Measurements from ENCODE around the gene UBXN7.
A peak's percentile ranks its signal among the peaks of the same experiment; 100 is the strongest.
"Not testable (repeated sequence)": the region's sequence is repeated elsewhere in the genome, so short reads cannot be mapped to it uniquely, and the experiment has no call there.

Gene UBXN7

GRCh38 chr3:196316799-196317686 is 115.2 kb downstream of the UBXN7 start:
- Histone ChIP-seq H3K27ac (ENCODE audit: extremely low read depth, low read depth, low read length) (peak overlapping the region; percentile 80), H3K4me3 (ENCODE audit: low read depth, low read length) (peak overlapping the region; percentile 96)
- not testable (repeated sequence) for H3K4me1 ChIP-seq (ENCODE audit: control insufficient read depth, insufficient read depth, low read length); H3K9me3 ChIP-seq (ENCODE audit: control insufficient read depth, insufficient read depth, low read depth, low read length); H3K36me3 ChIP-seq (ENCODE audit: control insufficient read depth in 2 of 2, insufficient read depth in 1 of 2, low read length in 2 of 2)
- ChIA-PET CTCF (interaction anchor here (0.6 to 0.7 kb wide), 3 partner anchors 10 to 369 kb away, joined by 3 to 4 read pairs (median 3); no protein-coding TSS in a partner anchor), POLR2A (interaction anchor here (0.8 to 1.2 kb wide), 4 partner anchors 10 to 116 kb away, joined by 3 to 5 read pairs (median 4); partner anchors contain the start of genes PCYT1A and UBXN7)
- TF ChIP-seq ZSCAN4 (tag by site-specific recombination; IDR thresholded peaks at IDR 0.05): peak; percentile 95

DNA sequence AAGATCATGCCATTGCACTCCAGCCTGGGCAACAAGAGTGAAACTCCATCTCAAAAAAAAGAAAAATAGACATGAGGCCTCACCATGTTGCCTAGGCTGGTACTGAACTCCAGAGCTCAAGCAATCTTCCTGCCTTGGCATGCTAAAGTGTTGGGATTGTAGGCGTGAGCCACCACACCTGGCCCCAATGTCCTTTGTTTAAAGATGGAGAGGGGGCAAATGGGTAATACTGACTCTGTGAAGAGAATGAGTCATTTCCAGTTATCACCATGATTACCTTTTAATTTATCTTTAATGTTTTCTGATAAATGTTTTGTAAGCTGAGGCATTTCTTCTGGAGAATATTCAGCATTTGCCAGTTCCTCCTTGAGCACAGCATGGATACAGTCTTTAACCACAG is 116.4 kb downstream of the UBXN7 start:
- Histone ChIP-seq H3K4me3 (ENCODE audit: low read depth, low read length) (no peak overlapping the region), H3K27ac (ENCODE audit: extremely low read depth, low read depth, low read length) (no peak overlapping the region), H3K4me1 (ENCODE audit: control insufficient read depth, insufficient read depth, low read length) (no peaks in the 10 kb centered on the region), H3K9me3 (ENCODE audit: control insufficient read depth, insufficient read depth, low read depth, low read length) (no peaks in the 10 kb centered on the region), H3K36me3 (ENCODE audit: control insufficient read depth in 2 of 2, insufficient read depth in 1 of 2, low read length in 2 of 2) (peaks cover 0 to 8% of the 10 kb centered on the region in 2 experiments; a peak in 2 of 3 replicates)
- TF ChIP-seq KLF1 (tag by site-specific recombination; IDR thresholded peaks at IDR 0.05): no peak
- TF ChIP-seq, protein P1, sequence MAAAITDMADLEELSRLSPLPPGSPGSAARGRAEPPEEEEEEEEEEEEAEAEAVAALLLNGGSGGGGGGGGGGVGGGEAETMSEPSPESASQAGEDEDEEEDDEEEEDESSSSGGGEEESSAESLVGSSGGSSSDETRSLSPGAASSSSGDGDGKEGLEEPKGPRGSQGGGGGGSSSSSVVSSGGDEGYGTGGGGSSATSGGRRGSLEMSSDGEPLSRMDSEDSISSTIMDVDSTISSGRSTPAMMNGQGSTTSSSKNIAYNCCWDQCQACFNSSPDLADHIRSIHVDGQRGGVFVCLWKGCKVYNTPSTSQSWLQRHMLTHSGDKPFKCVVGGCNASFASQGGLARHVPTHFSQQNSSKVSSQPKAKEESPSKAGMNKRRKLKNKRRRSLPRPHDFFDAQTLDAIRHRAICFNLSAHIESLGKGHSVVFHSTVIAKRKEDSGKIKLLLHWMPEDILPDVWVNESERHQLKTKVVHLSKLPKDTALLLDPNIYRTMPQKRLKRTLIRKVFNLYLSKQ (tag by site-specific recombination; IDR thresholded peaks at IDR 0.05; ENCODE audit: borderline replicate concordance): no peak
- TF ChIP-seq ZNF19 (tag by site-specific recombination; IDR thresholded peaks at IDR 0.05; ENCODE audit: low read depth): no peak
- TF ChIP-seq BCL11A (tag by site-specific recombination; IDR thresholded peaks at IDR 0.05; ENCODE audit: low read depth): no peak
- no peak for TF ChIP-seq ZFP3 (tag by site-specific recombination; IDR thresholded peaks at IDR 0.05; ENCODE audit: low read depth)
- no peak for TF ChIP-seq ZNF169 (tag by site-specific recombination; IDR thresholded peaks at IDR 0.05)
- no peak for TF ChIP-seq ZBTB17 (tag by site-specific recombination; IDR thresholded peaks at IDR 0.05)
- CTCF ChIA-PET: no interaction called here
- POLR2A ChIA-PET: no interaction called here

GRCh38 chr3:196314597-196314996 is 117.6 kb downstream of the UBXN7 start:
- no peaks in the 10 kb centered on the region for H3K4me1 ChIP-seq (ENCODE audit: control insufficient read depth, insufficient read depth, low read length)
- no peak overlapping the region for H3K27ac ChIP-seq (ENCODE audit: extremely low read depth, low read depth, low read length)
- peaks cover 0 to 8% of the 10 kb centered on the region in 2 experiments; a peak in 2 of 3 replicates for H3K36me3 ChIP-seq (ENCODE audit: control insufficient read depth in 2 of 2, insufficient read depth in 1 of 2, low read length in 2 of 2)
- CTCF ChIA-PET: no interaction called here
- no peak overlapping the region for H3K4me3 ChIP-seq (ENCODE audit: low read depth, low read length)
- TF ChIP-seq ZNF610 (tag by site-specific recombination; IDR thresholded peaks at IDR 0.05; ENCODE audit: borderline replicate concordance) (no peak), ZNF654 (tag by site-specific recombination; IDR thresholded peaks at IDR 0.05; ENCODE audit: low read depth) (no peak), SP7 (tag by site-specific recombination; IDR thresholded peaks at IDR 0.05) (no peak), ZNF184 (tag by site-specific recombination; IDR thresholded peaks at IDR 0.05) (no peak), WT1 (tag by site-specific recombination; IDR thresholded peaks at IDR 0.05) (no peak), ZNF121 (tag by site-specific recombination; IDR thresholded peaks at IDR 0.05) (peak; percentile 75), ZNF629 (tag by site-specific recombination; IDR thresholded peaks at IDR 0.05) (no peak), MZF1 (tag by site-specific recombination; IDR thresholded peaks at IDR 0.05; ENCODE audit: borderline replicate concordance) (no peak), ZNF366 (tag by site-specific recombination; conservative IDR thresholded peaks at IDR 0.05) (no peak)
- TF ChIP-seq, protein P2, sequence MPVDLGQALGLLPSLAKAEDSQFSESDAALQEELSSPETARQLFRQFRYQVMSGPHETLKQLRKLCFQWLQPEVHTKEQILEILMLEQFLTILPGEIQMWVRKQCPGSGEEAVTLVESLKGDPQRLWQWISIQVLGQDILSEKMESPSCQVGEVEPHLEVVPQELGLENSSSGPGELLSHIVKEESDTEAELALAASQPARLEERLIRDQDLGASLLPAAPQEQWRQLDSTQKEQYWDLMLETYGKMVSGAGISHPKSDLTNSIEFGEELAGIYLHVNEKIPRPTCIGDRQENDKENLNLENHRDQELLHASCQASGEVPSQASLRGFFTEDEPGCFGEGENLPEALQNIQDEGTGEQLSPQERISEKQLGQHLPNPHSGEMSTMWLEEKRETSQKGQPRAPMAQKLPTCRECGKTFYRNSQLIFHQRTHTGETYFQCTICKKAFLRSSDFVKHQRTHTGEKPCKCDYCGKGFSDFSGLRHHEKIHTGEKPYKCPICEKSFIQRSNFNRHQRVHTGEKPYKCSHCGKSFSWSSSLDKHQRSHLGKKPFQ (tag by site-specific recombination; IDR thresholded peaks at IDR 0.05): peak; percentile 41; the same call in 1 of the 2 replicates
- POLR2A ChIA-PET: interaction anchor here (0.6 kb wide), 1 partner anchor 34 kb away, joined by 3 read pairs; no protein-coding TSS in a partner anchor
- H3K9me3 ChIP-seq (ENCODE audit: control insufficient read depth, insufficient read depth, low read depth, low read length): no peaks in the 10 kb centered on the region

DNA sequence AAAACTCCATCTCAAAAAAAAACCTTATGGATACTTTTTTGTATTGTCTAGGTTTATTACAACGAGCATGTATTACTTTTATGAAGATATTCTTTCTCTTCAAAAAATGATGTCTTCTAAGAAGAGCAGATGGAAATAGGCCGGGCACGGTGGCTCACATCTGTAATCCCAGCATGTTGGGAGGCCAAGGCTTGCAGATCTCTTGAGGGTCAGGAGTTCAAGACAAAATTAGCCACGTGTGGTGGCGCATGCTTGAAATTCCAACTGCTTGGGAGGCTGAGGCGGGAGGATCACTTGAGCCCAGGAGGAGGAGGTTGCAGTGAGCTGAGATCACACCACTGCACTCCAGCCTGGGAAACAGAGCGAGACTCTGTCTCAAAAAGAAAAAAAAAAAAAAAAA is 118.1 kb downstream of the UBXN7 start:
- CTCF ChIA-PET: not testable (repeated sequence)

GRCh38 chr3:196302960-196303359 is 129.3 kb downstream of the UBXN7 start:
- CTCF ChIA-PET; H3K9me3 ChIP-seq (ENCODE audit: control insufficient read depth, insufficient read depth, low read depth, low read length); H3K27ac ChIP-seq (ENCODE audit: extremely low read depth, low read depth, low read length); POLR2A ChIA-PET; H3K4me3 ChIP-seq (ENCODE audit: low read depth, low read length); H3K4me1 ChIP-seq (ENCODE audit: control insufficient read depth, insufficient read depth, low read length): not testable (repeated sequence)
- peaks cover 0 to 12% of the 10 kb centered on the region in 2 experiments; a peak in 2 of 3 replicates for H3K36me3 ChIP-seq (ENCODE audit: control insufficient read depth in 2 of 2, insufficient read depth in 1 of 2, low read length in 2 of 2)

More for the DNA sequence above, 118.1 kb downstream of the UBXN7 start:
- H3K4me1 ChIP-seq (ENCODE audit: control insufficient read depth, insufficient read depth, low read length); H3K36me3 ChIP-seq (ENCODE audit: control insufficient read depth in 2 of 2, insufficient read depth in 1 of 2, low read length in 2 of 2); H3K27ac ChIP-seq (ENCODE audit: extremely low read depth, low read depth, low read length); POLR2A ChIA-PET; H3K4me3 ChIP-seq (ENCODE audit: low read depth, low read length); H3K9me3 ChIP-seq (ENCODE audit: control insufficient read depth, insufficient read depth, low read depth, low read length): not testable (repeated sequence)

Measured in HEK293 (cell line).